Panc1 (cell line): ENCODE measurements around the gene PCDH10. TPM values are rescaled to one million over a fixed set of nuclear protein-coding genes. Genes with fewer than 3 reads are reported as not detected.

ENCODE experiments used
- ATAC-seq: fragments of 200-7000 bp; cut with Tn5 transposase; 2 replicates; pipeline ENCODE4 v1.9.1; 2020; ENCODE audit warnings: mild to moderate bottlenecking, moderate library complexity
- BruUV-seq: library from RNA; stranded (reverse); fragments of 400-500 nt; replicated peaks from 2 replicates; lab custom pipeline; 2021; lab: Mats Ljungman, UMichigan
- CTCF ChIA-PET: fragments of 300-600 bp; sonication (Branson Sonifier 250); formaldehyde crosslinking; loops from one replicate; lab custom pipeline; 2022; ENCODE audit warnings: antibody characterized with exemption; lab: Charles Lee
- POLR2A ChIA-PET: fragments of 300-600 bp; sonication (Branson Sonifier 250); formaldehyde crosslinking; loops from one replicate; lab custom pipeline; 2022; ENCODE audit warnings: antibody characterized with exemption; lab: Charles Lee
- DNase-seq: peaks from one replicate; pipeline ENCODE4 v3.0.0-alpha.2; 2010; ENCODE audit warnings: low read depth, low spot score
- H3K27ac ChIP-seq: 2 replicates; pipeline ENCODE4 v1.5.1; 2011; ENCODE audit warnings: mild to moderate bottlenecking, low read length, inconsistent platforms
- H3K27me3 ChIP-seq: fragments of 200-500 bp; sonication (Bioruptor generic); 2 replicates; pipeline ENCODE4 v1.6.0; 2014; ENCODE audit warnings: low read length, inconsistent platforms; ENCODE audit not compliant: control insufficient read depth, insufficient read depth
- H3K36me3 ChIP-seq: fragments of 200-500 bp; sonication (Bioruptor generic); 2 replicates; pipeline ENCODE4 v1.5.1; 2014; ENCODE audit warnings: inconsistent platforms, mild to moderate bottlenecking, low read length, moderate library complexity; ENCODE audit not compliant: control insufficient read depth, insufficient read depth
- H3K4me1 ChIP-seq: 2 replicates; pipeline ENCODE4 v1.5.1; 2011; ENCODE audit warnings: inconsistent platforms, mild to moderate bottlenecking, low read length, moderate library complexity; ENCODE audit not compliant: control insufficient read depth, insufficient read depth
- H3K4me3 ChIP-seq, 2 experiments: 2 replicates each; pipeline ENCODE4 v1.5.1; 2011 to 2012; ENCODE audit warnings: low read depth in 2 of 2, low read length in 2 of 2, mild to moderate bottlenecking in 2 of 2, inconsistent platforms in 1 of 2, moderate library complexity in 1 of 2
- H3K9me3 ChIP-seq: fragments of 200-500 bp; sonication (Bioruptor generic); 2 replicates; pipeline ENCODE4 v1.5.1; 2014; ENCODE audit warnings: low read depth, mild to moderate bottlenecking, inconsistent platforms, low read length, moderate library complexity; ENCODE audit not compliant: control insufficient read depth, insufficient read depth
- POLR2AphosphoS5 ChIP-seq: IDR thresholded peaks from 2 replicates; pipeline ENCODE4 v1.6.1; 2012; ENCODE audit warnings: mild to moderate bottlenecking, low read depth, low read length, moderate library complexity
- SIN3A ChIP-seq: IDR thresholded peaks from 2 replicates; pipeline ENCODE4 v1.6.1; 2012; ENCODE audit warnings: low read depth, mild to moderate bottlenecking, low read length, moderate library complexity, borderline replicate concordance; ENCODE audit not compliant: insufficient read depth
- TCF7L2 ChIP-seq: IDR thresholded peaks from 2 replicates; pipeline ENCODE4 v1.6.1; 2011; ENCODE audit warnings: mild to moderate bottlenecking, low read depth, low read length, inconsistent platforms
- in situ Hi-C: cut with HindIII; loops from 2 replicates; pipeline ENCODE4 v1.10.0; 2016; ENCODE audit warnings: low sequenced_read_pairs, low pct_unique_long_range_greater_than_20kb
- intact Hi-C: fragments of 100-400 bp; cut with micrococcal nuclease; formaldehyde crosslinking; loops from one replicate; pipeline ENCODE4 v1.10.0; 2022; ENCODE audit not compliant: unreplicated experiment
- total RNA-seq: library from RNA; stranded (reverse); gene quantifications from one replicate; pipeline ENCODE4 v1.2.1, GENCODE V29; 2021; ENCODE audit not compliant: unreplicated experiment
- TF ChIP-seq, protein P1 (sequence below), 2 experiments: IDR thresholded peaks; 2 replicates each; pipeline ENCODE4 v1.6.1; 2011 to 2012; ENCODE audit warnings: low read depth in 2 of 2, control low read depth in 1 of 2, low read length in 1 of 2, mild to moderate bottlenecking in 1 of 2, moderate library complexity in 1 of 2; ENCODE audit not compliant: insufficient read depth in 1 of 2
- TF ChIP-seq, protein P2 (sequence below): fragments of 450-650 bp; IDR thresholded peaks from 2 replicates; pipeline ENCODE4 v1.5.1; 2017; ENCODE audit warnings: mild to moderate bottlenecking

PCDH10 gene
- total RNA-seq, 1 experiment from 2014 or later = not detected

DNA sequence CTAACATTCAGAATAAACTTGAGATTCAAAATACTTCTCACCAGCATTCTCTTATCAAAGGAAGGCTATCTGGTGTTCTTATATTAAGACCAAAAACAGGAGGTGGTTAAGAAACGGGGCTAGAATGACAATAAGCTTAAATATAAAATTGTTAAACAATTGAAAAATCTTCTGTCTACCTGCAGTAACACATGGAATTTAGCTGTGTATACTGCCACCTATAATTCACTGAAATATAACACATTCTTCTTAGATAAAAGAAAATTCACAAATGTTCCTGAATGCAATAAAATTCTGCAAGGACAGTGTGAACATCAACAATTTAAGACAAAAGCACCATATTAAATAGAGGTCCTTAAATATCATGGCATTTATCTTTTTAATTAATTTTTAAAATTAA lies 11.5 kb upstream of the PCDH10 start:
- ATAC-seq = no peak
- Histone ChIP-seq H3K4me1 (no peaks in the 10 kb centered on the region), H3K9me3 (no peaks in the 10 kb centered on the region), H3K36me3 (no peaks in the 10 kb centered on the region), H3K4me3 (no peak overlapping the region), H3K27ac (no peak overlapping the region), H3K27me3 (no peaks in the 10 kb centered on the region)
- in situ Hi-C loops = no loop called here
- intact Hi-C loops = no loop called here
- BruUV-seq = no TSS peak
- ChIA-PET CTCF (no interaction called here), POLR2A (no interaction called here)
- TF ChIP-seq, protein P1, sequence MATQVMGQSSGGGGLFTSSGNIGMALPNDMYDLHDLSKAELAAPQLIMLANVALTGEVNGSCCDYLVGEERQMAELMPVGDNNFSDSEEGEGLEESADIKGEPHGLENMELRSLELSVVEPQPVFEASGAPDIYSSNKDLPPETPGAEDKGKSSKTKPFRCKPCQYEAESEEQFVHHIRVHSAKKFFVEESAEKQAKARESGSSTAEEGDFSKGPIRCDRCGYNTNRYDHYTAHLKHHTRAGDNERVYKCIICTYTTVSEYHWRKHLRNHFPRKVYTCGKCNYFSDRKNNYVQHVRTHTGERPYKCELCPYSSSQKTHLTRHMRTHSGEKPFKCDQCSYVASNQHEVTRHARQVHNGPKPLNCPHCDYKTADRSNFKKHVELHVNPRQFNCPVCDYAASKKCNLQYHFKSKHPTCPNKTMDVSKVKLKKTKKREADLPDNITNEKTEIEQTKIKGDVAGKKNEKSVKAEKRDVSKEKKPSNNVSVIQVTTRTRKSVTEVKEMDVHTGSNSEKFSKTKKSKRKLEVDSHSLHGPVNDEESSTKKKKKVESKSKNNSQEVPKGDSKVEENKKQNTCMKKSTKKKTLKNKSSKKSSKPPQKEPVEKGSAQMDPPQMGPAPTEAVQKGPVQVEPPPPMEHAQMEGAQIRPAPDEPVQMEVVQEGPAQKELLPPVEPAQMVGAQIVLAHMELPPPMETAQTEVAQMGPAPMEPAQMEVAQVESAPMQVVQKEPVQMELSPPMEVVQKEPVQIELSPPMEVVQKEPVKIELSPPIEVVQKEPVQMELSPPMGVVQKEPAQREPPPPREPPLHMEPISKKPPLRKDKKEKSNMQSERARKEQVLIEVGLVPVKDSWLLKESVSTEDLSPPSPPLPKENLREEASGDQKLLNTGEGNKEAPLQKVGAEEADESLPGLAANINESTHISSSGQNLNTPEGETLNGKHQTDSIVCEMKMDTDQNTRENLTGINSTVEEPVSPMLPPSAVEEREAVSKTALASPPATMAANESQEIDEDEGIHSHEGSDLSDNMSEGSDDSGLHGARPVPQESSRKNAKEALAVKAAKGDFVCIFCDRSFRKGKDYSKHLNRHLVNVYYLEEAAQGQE (IDR thresholded peaks at IDR 0.05; ENCODE audit: insufficient read depth in 1 of 2, low read depth in 2 of 2, low read length in 1 of 2) = no peak
- no peak for TF ChIP-seq SIN3A
- TF ChIP-seq, protein P2, sequence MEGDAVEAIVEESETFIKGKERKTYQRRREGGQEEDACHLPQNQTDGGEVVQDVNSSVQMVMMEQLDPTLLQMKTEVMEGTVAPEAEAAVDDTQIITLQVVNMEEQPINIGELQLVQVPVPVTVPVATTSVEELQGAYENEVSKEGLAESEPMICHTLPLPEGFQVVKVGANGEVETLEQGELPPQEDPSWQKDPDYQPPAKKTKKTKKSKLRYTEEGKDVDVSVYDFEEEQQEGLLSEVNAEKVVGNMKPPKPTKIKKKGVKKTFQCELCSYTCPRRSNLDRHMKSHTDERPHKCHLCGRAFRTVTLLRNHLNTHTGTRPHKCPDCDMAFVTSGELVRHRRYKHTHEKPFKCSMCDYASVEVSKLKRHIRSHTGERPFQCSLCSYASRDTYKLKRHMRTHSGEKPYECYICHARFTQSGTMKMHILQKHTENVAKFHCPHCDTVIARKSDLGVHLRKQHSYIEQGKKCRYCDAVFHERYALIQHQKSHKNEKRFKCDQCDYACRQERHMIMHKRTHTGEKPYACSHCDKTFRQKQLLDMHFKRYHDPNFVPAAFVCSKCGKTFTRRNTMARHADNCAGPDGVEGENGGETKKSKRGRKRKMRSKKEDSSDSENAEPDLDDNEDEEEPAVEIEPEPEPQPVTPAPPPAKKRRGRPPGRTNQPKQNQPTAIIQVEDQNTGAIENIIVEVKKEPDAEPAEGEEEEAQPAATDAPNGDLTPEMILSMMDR = no peak
- no peak for TF ChIP-seq POLR2AphosphoS5
- TF ChIP-seq TCF7L2 = no peak
- DNase-seq = no peak

DNA sequence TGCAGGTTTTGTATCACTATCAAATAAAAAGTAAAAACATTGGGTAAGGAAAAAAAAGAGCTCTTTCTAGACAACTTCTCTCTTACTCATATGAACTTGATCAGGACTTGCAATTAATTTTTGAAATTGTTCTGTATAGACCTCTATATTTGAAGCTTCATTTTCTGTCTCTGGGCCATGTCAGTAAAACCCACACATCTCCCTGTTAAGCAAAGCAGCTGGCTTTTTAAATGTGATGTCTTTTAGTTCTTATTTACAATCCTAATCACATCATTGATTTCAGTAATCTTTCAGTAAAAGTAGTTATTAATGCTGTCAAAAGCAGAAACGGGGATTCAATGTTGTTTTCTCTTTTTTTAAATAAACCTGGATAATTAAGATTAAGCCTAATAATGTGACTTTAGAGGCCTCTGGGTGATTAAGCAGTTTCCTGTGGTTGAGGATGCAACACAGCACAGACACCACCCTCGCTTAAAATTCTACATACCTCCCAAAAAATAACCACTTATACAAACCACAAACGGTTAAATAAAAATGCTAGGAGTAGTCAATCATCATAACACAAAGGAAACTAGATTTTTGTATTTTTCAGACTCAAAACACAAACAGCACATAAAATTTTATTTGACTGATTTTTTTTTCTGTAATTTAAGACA lies 5.2 kb upstream of the PCDH10 start:
- in situ Hi-C loops = no loop called here
- ATAC-seq = no peak
- Histone ChIP-seq H3K4me1 (0 out of 2 replicates have a peak, but pooled peaks cover 2% of the 10 kb centered on the region), H3K9me3 (no peaks in the 10 kb centered on the region), H3K36me3 (no peaks in the 10 kb centered on the region), H3K4me3 (no peak overlapping the region), H3K27me3 (no peaks in the 10 kb centered on the region), H3K27ac (no peak overlapping the region)
- BruUV-seq = no TSS peak
- POLR2A ChIA-PET = no interaction called here
- CTCF ChIA-PET = no interaction called here
- DNase-seq = no peak
- intact Hi-C loops = no loop called here
- TF ChIP-seq, protein P2 = no peak
- TF ChIP-seq, protein P1 (IDR thresholded peaks at IDR 0.05; ENCODE audit: insufficient read depth in 1 of 2, low read depth in 2 of 2, low read length in 1 of 2) = no peak
- TF ChIP-seq TCF7L2 (no peak), POLR2AphosphoS5 (no peak), SIN3A (no peak)
